ENCODE data around the gene DLEC1.

Gene DLEC1

DNA sequence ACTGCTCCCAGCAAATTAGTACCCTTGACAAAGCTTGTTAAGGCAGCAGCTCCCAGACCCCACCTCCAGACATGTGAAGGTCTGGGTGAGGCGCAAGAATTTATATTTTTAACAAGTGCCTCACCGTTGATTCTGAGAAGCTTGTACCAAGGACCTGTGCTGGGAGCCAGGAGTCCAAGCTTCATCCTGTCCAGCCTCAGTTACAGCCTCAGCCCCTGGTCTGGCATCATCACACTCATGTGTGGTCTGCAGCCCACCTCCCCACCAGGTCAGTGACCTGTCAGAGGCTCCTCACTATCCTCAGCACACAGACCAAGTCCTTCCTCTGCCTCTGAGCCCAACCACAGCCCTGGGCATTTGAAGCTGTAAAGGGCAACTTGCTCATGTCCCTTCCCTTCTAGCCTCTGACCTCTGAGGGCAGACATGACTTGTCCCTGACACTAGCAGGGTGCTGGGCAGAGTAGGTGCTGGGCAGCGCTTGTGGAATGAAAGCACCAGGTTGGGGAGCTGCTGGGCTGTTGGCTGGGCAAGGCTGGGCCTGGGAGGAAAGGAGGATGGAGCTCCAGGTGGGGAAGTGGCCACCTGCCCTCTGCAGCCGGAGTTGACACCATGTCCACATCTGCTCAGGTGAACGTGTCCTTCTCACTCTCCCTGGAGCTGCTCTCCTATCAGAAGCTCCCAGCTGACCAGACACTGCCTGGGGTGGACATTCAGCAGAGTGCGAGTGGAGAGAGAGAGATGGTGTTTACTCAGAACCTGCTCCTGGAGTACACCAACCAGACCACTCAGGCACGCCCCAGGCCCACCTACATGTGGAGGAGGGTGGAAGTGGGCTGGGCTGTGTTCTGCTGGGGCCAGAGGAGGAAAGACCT lies 81.0 kb downstream of the DLEC1 start:
- DNase-seq = no peak
- in situ Hi-C loops (cut with HindIII; ENCODE audit: low pct_ligation_motif_present, low sequenced_read_pairs) = no loop called here
- Histone ChIP-seq H3K27ac (no peak overlapping the region), H3K27me3 (replicated peaks) (no peaks in the 10 kb centered on the region), H3K36me3 (replicated peaks) (peaks cover 18% of the 10 kb centered on the region), H3K4me3 (ENCODE audit: low read depth, low read length) (no peak overlapping the region)
- TF ChIP-seq CTCF (IDR thresholded peaks at IDR 0.05; ENCODE audit: low read depth, low read length, missing control alignments) = no peak

- DNase-seq = no peak
- in situ Hi-C loops (cut with HindIII; ENCODE audit: low pct_ligation_motif_present, low sequenced_read_pairs) = no loop called here
- no peak overlapping the region for H3K27ac ChIP-seq
- peaks cover 23% of the 10 kb centered on the region for H3K36me3 ChIP-seq (replicated peaks)
- no peak overlapping the region for H3K4me3 ChIP-seq (ENCODE audit: low read depth, low read length)
- H3K27me3 ChIP-seq (replicated peaks) = no peaks in the 10 kb centered on the region
- no peak for TF ChIP-seq CTCF (IDR thresholded peaks at IDR 0.05; ENCODE audit: low read depth, low read length, missing control alignments)
Observed at GRCh38 chr3:38120693-38121450, 81.9 kb downstream of the DLEC1 start.

DNA sequence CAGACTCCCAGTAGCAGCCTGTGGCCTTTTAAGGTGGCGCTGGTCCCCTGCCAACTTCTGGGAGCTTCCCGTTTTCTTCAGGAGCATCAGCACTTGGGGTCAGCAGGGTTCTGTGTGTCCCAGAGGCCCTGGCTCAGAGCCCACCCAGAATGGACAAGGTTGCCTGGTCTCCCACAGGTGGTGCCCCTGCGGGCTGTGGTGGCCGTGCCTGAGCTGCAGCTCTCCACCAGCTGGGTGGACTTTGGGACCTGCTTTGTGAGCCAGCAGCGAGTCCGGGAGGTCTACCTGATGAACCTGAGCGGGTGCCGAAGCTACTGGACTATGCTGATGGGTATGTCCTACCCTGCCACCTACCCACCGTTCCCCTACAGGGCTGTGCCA lies 82.4 kb downstream of the DLEC1 start:
- Histone ChIP-seq H3K4me3 (ENCODE audit: low read depth, low read length) (no peak overlapping the region), H3K27me3 (replicated peaks) (no peaks in the 10 kb centered on the region), H3K27ac (no peak overlapping the region), H3K36me3 (replicated peaks) (peaks cover 28% of the 10 kb centered on the region)
- no peak for TF ChIP-seq CTCF (IDR thresholded peaks at IDR 0.05; ENCODE audit: low read depth, low read length, missing control alignments)
- no peak for DNase-seq
- in situ Hi-C loops (cut with HindIII; ENCODE audit: low pct_ligation_motif_present, low sequenced_read_pairs) = no loop called here

DNA sequence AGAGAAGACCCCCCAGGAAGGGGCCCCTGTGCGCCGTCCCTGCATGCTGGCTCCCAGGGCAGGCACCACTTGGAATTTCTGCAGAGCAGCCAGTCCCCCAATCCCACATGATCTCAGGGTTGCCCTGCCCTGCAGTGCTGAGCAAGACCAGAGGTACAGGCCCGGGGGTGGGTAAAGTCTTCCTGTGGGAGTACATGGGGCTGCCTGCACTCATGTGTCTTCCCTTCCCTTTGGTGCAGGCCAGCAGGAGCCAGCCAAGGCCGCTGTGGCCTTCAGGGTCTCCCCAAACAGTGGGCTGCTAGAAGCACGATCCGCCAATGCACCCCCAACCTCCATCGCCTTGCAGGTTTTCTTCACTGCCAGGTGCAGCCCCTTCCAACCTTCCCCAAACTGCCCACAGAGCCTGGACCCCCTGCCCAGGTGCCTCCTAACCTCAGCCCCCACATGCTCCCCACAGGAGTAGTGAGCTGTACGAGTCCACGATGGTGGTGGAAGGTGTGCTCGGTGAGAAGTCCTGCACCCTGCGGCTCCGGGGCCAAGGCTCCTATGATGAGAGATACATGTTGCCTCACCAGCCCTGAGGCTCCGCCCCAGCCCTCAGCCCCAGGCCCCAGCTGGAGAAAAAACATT lies 82.9 kb downstream of the DLEC1 start:
- Histone ChIP-seq H3K27me3 (replicated peaks) (no peaks in the 10 kb centered on the region), H3K36me3 (replicated peaks) (peaks cover 32% of the 10 kb centered on the region), H3K4me3 (ENCODE audit: low read depth, low read length) (no peak overlapping the region), H3K27ac (no peak overlapping the region)
- no peak for TF ChIP-seq CTCF (IDR thresholded peaks at IDR 0.05; ENCODE audit: low read depth, low read length, missing control alignments)
- no peak for DNase-seq
- in situ Hi-C loops (cut with HindIII; ENCODE audit: low pct_ligation_motif_present, low sequenced_read_pairs) = no loop called here

GRCh38 chr3:38122712-38123290 lies 83.8 kb downstream of the DLEC1 start:
- no peak for TF ChIP-seq CTCF (IDR thresholded peaks at IDR 0.05; ENCODE audit: low read depth, low read length, missing control alignments)
- no peak for DNase-seq
- H3K27me3 ChIP-seq (replicated peaks) = no peaks in the 10 kb centered on the region
- H3K27ac ChIP-seq = no peak overlapping the region
- no peak overlapping the region for H3K4me3 ChIP-seq (ENCODE audit: low read depth, low read length)
- in situ Hi-C loops (cut with HindIII; ENCODE audit: low pct_ligation_motif_present, low sequenced_read_pairs) = no loop called here
- H3K36me3 ChIP-seq (replicated peaks) = peaks cover 38% of the 10 kb centered on the region

All from brain microvascular endothelial cell (primary cell).